Karpas-422 (cell line): ENCODE measurements around the gene OGFOD1. TPM values are rescaled to one million over a fixed set of nuclear protein-coding genes. Genes with fewer than 3 reads are reported as not detected.

ENCODE experiments used
- DNase-seq: peaks from one replicate; pipeline ENCODE4 v3.0.0-alpha.2; 2015
- H2AFZ ChIP-seq: fragments of 200-600 bp; sonication (generic); 2 replicates; pipeline ENCODE4 v1.6.1; 2014; ENCODE audit warnings: antibody characterized with exemption, low read length, mixed read lengths
- H3K27ac ChIP-seq: fragments of 200-600 bp; sonication (generic); 2 replicates; pipeline ENCODE4 v1.5.1; 2014; ENCODE audit warnings: mild to moderate bottlenecking, low read length, moderate library complexity
- H3K27me3 ChIP-seq: fragments of 200-600 bp; sonication (generic); 2 replicates; pipeline ENCODE4 v1.6.1; 2014; ENCODE audit warnings: low read length, mixed read lengths
- H3K36me3 ChIP-seq: fragments of 200-600 bp; sonication (generic); 2 replicates; pipeline ENCODE4 v1.6.1; 2014; ENCODE audit warnings: low read length, mixed read lengths; ENCODE audit not compliant: insufficient read depth
- H3K4me1 ChIP-seq: fragments of 200-600 bp; sonication (generic); 2 replicates; pipeline ENCODE4 v1.6.1; 2014; ENCODE audit warnings: mild to moderate bottlenecking, low read length, mixed read lengths
- H3K4me2 ChIP-seq: fragments of 200-600 bp; sonication (generic); 2 replicates; pipeline ENCODE4 v1.6.1; 2014; ENCODE audit warnings: low read length, low read depth, mild to moderate bottlenecking; ENCODE audit not compliant: poor library complexity, severe bottlenecking
- H3K4me3 ChIP-seq: fragments of 200-600 bp; sonication (generic); 2 replicates; pipeline ENCODE4 v1.5.1; 2014; ENCODE audit warnings: mild to moderate bottlenecking, antibody characterized with exemption, low read length, mixed read lengths
- H3K79me2 ChIP-seq: fragments of 200-600 bp; sonication (generic); 2 replicates; pipeline ENCODE4 v1.6.1; 2014; ENCODE audit warnings: mild to moderate bottlenecking, low read length, mixed read lengths
- H3K9ac ChIP-seq: fragments of 200-600 bp; sonication (generic); 2 replicates; pipeline ENCODE4 v1.6.0; 2014; ENCODE audit warnings: low read length
- H3K9me2 ChIP-seq: fragments of 200-600 bp; sonication (generic), shearing (Covaris generic); replicated peaks from 2 replicates; pipeline ENCODE4 v1.6.0; 2014; ENCODE audit warnings: mild to moderate bottlenecking, low read length, moderate library complexity; ENCODE audit not compliant: insufficient read depth
- H3K9me3 ChIP-seq: fragments of 300-700, 200-600 bp; sonication (generic); 2 replicates; pipeline ENCODE4 v1.6.1; 2014; ENCODE audit warnings: low read length, mixed read lengths
- H4K20me1 ChIP-seq: fragments of 200-600 bp; sonication (generic); 2 replicates; pipeline ENCODE4 v1.6.1; 2014; ENCODE audit warnings: mild to moderate bottlenecking, antibody characterized with exemption, low read length, low read depth; ENCODE audit not compliant: insufficient read depth
- total RNA-seq: library from RNA; depleted of rRNA; stranded (reverse); fragments of >200 nt; shearing (Covaris generic); gene quantifications from 2 replicates; pipeline ENCODE4 v1.2.3, GENCODE V29; 2014; ENCODE audit warnings: low replicate concordance

OGFOD1 gene
- total RNA-seq, 1 experiment from 2014 or later: 51.9 TPM

DNA sequence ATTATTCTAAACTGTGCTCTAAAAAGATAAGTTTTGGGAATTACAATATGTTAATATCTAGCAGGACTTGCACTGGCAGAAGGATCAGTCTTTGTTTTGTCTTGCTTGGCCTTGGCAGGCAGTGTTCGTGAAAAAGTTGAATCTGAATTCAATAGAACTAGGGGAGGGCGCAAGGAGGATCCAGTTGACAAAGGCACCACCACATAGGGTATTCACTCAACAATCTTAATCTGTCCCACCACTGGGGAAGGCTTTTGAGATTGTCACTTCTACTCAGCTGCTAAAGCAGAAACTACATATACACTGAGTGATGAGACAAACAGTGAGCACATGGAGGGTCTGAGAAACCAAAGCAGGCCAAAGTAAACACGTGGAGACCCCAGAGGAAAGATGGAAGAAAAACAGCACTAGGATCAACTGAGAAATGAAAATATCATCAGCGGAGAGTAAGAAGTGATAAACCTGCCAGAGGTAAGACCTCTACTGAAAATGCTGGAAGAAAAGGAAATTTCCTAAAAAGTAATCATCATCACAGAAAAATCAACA is 28.4 kb upstream of the OGFOD1 start:
- Histone ChIP-seq H3K4me1 (peaks cover 50% of the 10 kb centered on the region), H3K9me3 (no peaks in the 10 kb centered on the region), H3K4me3 (peak overlapping the region; percentile 92), H4K20me1 (peaks cover 19% of the 10 kb centered on the region; the same call in 1 of the 2 replicates), H3K27me3 (no peaks in the 10 kb centered on the region), H3K79me2 (peaks cover 69% of the 10 kb centered on the region), H3K36me3 (no peaks in the 10 kb centered on the region), H3K27ac (peak overlapping the region; percentile 96), H2AFZ (no peak overlapping the region), H3K4me2 (peak overlapping the region; percentile 82), H3K9me2 (no peaks in the 10 kb centered on the region), H3K9ac (peak overlapping the region; percentile 88)
- peak; percentile 67 for DNase-seq

DNA sequence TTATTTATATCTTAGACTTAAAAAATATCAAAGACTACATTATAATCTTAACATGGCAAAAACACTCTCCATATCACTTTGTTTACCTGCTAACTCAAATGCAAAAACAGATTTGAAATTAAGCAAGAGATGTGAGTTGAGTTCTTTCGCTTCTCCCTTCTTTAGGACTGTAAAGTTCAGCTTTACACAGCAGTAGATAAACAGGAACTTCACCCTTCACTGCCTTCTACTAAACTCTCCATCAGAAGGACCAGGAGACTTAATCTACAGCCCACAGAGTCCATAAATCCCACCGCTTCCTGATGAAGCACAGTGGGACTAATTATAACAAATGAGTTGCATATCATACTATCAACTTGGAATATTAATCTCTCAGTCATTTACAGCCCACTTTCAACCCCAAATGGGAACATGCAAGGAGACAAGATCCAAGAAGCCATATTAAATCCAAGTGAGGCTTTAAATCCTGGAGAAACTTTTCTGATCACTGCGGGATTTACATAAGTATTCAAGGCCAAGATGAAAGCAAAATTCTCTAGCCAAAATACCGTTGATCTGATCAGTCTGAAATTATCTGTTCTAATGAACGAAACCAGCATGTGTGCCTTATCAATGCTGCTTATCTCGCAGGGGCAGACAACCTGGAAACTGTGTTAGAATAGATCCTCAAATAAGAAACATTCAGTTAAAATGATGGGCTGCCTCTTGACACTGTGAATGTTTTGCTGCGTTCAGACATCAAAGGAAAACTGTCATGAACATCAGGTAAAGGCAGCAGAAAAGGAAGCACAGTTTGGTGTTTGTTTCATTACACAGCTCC is 27.6 kb upstream of the OGFOD1 start:
- H3K9me2 ChIP-seq: no peaks in the 10 kb centered on the region
- H3K4me1 ChIP-seq: peaks cover 50% of the 10 kb centered on the region
- H3K27me3 ChIP-seq: no peaks in the 10 kb centered on the region
- no peak overlapping the region for H2AFZ ChIP-seq
- H3K4me2 ChIP-seq: peak overlapping the region; percentile 82
- H3K4me3 ChIP-seq: peak overlapping the region; percentile 92
- H3K9me3 ChIP-seq: no peaks in the 10 kb centered on the region
- peak; percentile 76 for DNase-seq
- peak overlapping the region; percentile 96 for H3K27ac ChIP-seq
- H3K36me3 ChIP-seq: no peaks in the 10 kb centered on the region
- H3K79me2 ChIP-seq: peaks cover 66% of the 10 kb centered on the region
- H3K9ac ChIP-seq: peak overlapping the region; percentile 88
- peaks cover 19% of the 10 kb centered on the region; the same call in 1 of the 2 replicates for H4K20me1 ChIP-seq

DNA sequence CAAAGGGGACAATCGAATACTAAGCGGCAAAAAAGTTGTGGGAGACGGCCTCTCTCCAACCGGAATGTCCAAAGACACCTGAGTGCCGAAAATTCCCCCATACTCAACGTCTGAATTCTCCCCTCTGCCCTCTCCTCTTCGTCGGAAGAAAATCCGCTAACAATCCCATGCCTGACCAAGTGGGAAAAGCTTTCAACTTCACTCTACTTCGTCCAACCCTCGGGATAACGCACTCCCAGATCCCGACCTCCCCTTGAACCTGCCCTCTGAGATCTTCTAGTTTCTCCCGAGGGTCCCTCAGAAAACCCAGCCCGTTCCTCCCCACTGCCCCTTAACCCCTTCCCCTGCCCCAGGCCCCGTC is 27.0 kb upstream of the OGFOD1 start:
- Histone ChIP-seq H2AFZ (no peak overlapping the region), H3K27ac (peak overlapping the region; percentile 96), H3K79me2 (peaks cover 60% of the 10 kb centered on the region), H3K9me3 (no peaks in the 10 kb centered on the region), H4K20me1 (peaks cover 19% of the 10 kb centered on the region; the same call in 1 of the 2 replicates), H3K4me2 (peak overlapping the region; percentile 82), H3K27me3 (no peaks in the 10 kb centered on the region), H3K36me3 (no peaks in the 10 kb centered on the region), H3K9me2 (no peaks in the 10 kb centered on the region), H3K4me1 (peaks cover 50% of the 10 kb centered on the region), H3K9ac (peak overlapping the region; percentile 88), H3K4me3 (peak overlapping the region; percentile 92)
- no peak for DNase-seq

DNA sequence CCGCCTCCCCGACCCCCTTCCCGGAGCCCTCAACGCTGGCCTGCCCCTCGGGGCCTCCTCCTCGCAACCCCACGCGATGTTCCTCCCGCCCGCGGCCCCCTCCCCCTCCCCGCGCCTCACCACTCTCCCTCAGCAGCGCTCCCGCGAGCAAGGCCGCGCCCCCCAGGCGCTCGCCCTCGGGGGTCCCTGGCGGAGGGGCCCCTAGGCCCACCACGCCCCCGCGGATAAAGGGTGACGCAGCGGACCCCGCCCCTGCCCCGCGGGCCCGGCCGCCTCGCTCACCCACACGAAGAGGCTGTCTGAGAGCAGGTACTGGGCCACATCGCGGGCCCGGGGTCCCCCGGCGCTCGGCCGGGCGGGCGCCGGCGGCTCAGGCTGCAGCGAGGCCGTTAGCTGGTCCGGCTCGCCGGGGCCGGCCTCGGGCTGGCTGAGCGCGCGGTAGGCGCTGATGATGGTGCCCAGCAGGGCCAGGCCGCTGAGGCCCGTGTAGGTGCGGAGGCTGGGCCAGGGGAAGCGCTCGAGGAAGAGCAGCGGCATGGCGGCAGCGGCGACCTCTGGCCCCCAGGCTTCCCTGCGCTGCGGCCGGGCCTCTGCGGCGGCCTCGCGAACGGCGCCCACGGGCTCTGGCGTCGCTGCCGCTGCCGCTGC is 26.4 kb upstream of the OGFOD1 start:
- Histone ChIP-seq H3K4me1 (peaks cover 47% of the 10 kb centered on the region), H3K27ac (peak overlapping the region; percentile 96), H3K4me2 (peak overlapping the region; percentile 82), H3K36me3 (no peaks in the 10 kb centered on the region), H3K4me3 (peak overlapping the region; percentile 92), H3K9me3 (no peaks in the 10 kb centered on the region), H3K9ac (peak overlapping the region; percentile 88), H3K27me3 (no peaks in the 10 kb centered on the region), H3K79me2 (peaks cover 55% of the 10 kb centered on the region), H2AFZ (no peak overlapping the region), H4K20me1 (peaks cover 17% of the 10 kb centered on the region; the same call in 1 of the 2 replicates), H3K9me2 (no peaks in the 10 kb centered on the region)
- peak; percentile 74 for DNase-seq

DNA sequence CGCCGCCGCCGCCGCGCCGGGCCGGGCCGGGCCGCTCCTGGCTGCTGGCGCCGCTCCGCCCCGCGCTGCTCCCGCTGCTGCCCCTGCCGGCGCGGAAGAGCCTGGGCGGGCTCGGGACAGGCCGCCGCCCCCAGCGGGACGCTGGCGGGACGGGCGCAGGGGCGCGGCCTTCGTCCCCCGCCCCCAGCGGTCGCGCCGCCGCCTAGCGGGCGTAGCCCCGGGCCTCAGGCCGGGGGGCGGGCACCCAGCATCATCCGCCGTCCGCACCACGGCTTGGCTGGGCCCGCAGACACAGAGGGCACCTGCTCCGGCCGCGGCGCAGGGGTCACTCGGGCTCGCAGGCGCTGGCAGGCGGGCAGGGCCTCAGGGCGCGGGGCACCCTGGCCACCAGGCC is 25.9 kb upstream of the OGFOD1 start, which contains the start of gene AMFR:
Gene AMFR (minus strand): TSS at position 107 of the 394 bp plus-strand sequence. CDS start 218 bp downstream, outside the sequence.
- Histone ChIP-seq H3K27ac (peak within 1 kb of the TSS; percentile 96), H3K4me2 (peak within 1 kb of the TSS; percentile 82), H3K36me3 (peaks cover 4% of the 10 kb centered on the region; the same call in 1 of the 2 replicates), H3K9me3 (no peaks in the 10 kb centered on the region), H3K9ac (peak within 1 kb of the TSS; percentile 88), H3K27me3 (no peaks in the 10 kb centered on the region), H2AFZ (no peak within 1 kb of the TSS), H3K9me2 (no peaks in the 10 kb centered on the region), H3K4me3 (peak within 1 kb of the TSS; percentile 92), H3K4me1 (peaks cover 42% of the 10 kb centered on the region), H3K79me2 (peaks cover 50% of the 10 kb centered on the region), H4K20me1 (peaks cover 12% of the 10 kb centered on the region; the same call in 1 of the 2 replicates)
- peak; percentile 93 for DNase-seq

DNA sequence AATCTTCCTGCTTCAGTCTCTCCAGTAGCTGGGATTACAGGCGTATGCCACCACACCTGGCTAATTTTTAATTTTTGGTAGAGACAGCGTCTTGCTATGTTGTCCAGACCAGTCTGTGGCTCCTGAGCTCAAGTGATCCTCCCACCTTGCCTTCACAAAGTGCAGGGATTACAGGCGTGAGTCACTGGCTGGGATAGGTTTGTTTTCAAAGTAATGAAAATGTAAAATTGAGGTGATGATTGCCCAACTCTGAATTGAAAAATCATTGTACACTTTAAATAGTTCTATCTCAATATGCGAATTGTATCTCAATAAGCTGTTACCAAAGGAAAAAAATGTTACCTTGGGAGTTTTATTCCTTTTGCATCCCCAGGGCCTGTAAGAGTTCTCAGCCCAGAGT is 24.8 kb upstream of the OGFOD1 start:
- Histone ChIP-seq H3K9me3 (no peaks in the 10 kb centered on the region), H3K27me3 (no peaks in the 10 kb centered on the region), H4K20me1 (peaks cover 8% of the 10 kb centered on the region; the same call in 1 of the 2 replicates), H3K4me1 (peaks cover 31% of the 10 kb centered on the region), H3K36me3 (peaks cover 15% of the 10 kb centered on the region; the same call in 1 of the 2 replicates), H3K79me2 (peaks cover 49% of the 10 kb centered on the region), H3K9ac (no peak overlapping the region), H3K4me3 (no peak overlapping the region), H3K27ac (0 out of 2 replicates have a peak overlapping the region, but pooled peaks have one; percentile 30), H2AFZ (no peak overlapping the region), H3K9me2 (no peaks in the 10 kb centered on the region), H3K4me2 (no peak overlapping the region)
- DNase-seq: no peak

DNA sequence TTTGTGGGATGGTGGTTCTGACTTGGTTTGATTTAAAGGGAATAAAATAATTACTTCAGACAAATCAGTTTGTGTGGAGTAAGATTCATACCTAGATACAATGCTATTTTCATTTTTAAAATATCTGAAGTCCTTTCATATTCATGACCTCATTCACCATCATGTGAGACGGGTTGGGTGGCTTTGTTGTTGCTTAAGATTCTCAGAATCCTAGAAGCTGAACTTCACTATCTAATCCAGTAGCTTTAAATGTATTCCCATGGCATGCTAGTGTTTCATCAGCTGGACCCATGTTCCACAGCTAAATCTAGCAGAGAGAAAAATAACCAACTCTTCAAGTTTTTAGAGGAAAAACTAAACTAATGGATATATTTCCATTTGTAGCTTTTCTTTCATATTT is 23.3 kb upstream of the OGFOD1 start:
- H3K9ac ChIP-seq: no peak overlapping the region

DNA sequence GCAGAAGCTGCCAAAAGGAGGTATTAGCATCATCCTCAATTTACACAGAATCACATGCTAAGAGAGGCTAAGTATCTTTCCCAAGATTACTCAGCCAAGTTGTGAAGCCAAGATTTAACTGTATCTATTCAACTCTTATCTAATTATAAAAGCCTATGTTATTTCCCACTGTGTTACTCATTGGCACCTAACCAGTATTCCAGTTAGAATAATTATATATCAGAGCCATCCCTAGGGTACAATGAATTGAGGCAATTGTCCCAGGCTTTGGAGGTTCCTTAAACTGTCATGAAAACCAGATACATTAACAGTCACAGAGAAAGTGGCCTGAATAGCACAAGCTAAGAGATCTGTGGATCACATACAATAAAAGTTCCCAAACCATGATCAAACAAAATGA is 15.1 kb upstream of the OGFOD1 start:
- no peak overlapping the region for H3K4me2 ChIP-seq
- H3K4me1 ChIP-seq: no peaks in the 10 kb centered on the region
- H3K9me2 ChIP-seq: no peaks in the 10 kb centered on the region
- no peak overlapping the region for H3K9ac ChIP-seq
- no peak overlapping the region for H3K27ac ChIP-seq
- H3K4me3 ChIP-seq: no peak overlapping the region
- H3K27me3 ChIP-seq: no peaks in the 10 kb centered on the region
- no peak for DNase-seq
- H3K79me2 ChIP-seq: peaks cover 75% of the 10 kb centered on the region
- no peaks in the 10 kb centered on the region for H3K9me3 ChIP-seq
- no peaks in the 10 kb centered on the region for H4K20me1 ChIP-seq
- peaks cover 73% of the 10 kb centered on the region for H3K36me3 ChIP-seq
- H2AFZ ChIP-seq: no peak overlapping the region

More for the DNA sequence above, 23.3 kb upstream of the OGFOD1 start:
- DNase-seq: no peak
- no peaks in the 10 kb centered on the region for H3K9me2 ChIP-seq
- H3K4me2 ChIP-seq: no peak overlapping the region
- no peaks in the 10 kb centered on the region for H4K20me1 ChIP-seq
- no peaks in the 10 kb centered on the region for H3K27me3 ChIP-seq
- peaks cover 45% of the 10 kb centered on the region for H3K79me2 ChIP-seq
- H2AFZ ChIP-seq: no peak overlapping the region
- H3K4me1 ChIP-seq: peaks cover 16% of the 10 kb centered on the region
- no peak overlapping the region for H3K4me3 ChIP-seq
- H3K9me3 ChIP-seq: no peaks in the 10 kb centered on the region
- H3K36me3 ChIP-seq: peaks cover 28% of the 10 kb centered on the region; the same call in 1 of the 2 replicates
- H3K27ac ChIP-seq: peak overlapping the region; percentile 36
